Mesendoderm (in vitro differentiated cells): ENCODE data around the gene MTMR2.

ENCODE experiments used
- DNase-seq: peaks from one replicate; pipeline ENCODE4 v3.0.0; 2013
- H2AK5ac ChIP-seq: 2 replicates; pipeline ENCODE4 v1.6.1; 2013; ENCODE audit warnings: low read length, inconsistent platforms
- H2BK120ac ChIP-seq: 2 replicates; pipeline ENCODE4 v1.6.1; 2013; ENCODE audit warnings: low read depth, mild to moderate bottlenecking, low read length, moderate library complexity, mixed read lengths
- H2BK15ac ChIP-seq: replicated peaks from 2 replicates; pipeline ENCODE4 v1.6.1; 2013; ENCODE audit warnings: low read depth, mild to moderate bottlenecking, moderate library complexity
- H2BK5ac ChIP-seq: 2 replicates; pipeline ENCODE4 v1.6.1; 2013; ENCODE audit warnings: low read length, inconsistent platforms
- H3K18ac ChIP-seq: 2 replicates; pipeline ENCODE4 v1.6.1; 2013; ENCODE audit warnings: mild to moderate bottlenecking, low read length, mixed read lengths
- H3K23ac ChIP-seq: one replicate; pipeline ENCODE4 v1.6.1; 2013; ENCODE audit warnings: low read length
- H3K27ac ChIP-seq: 2 replicates; pipeline ENCODE4 v1.5.1; 2013; ENCODE audit warnings: low read depth, mild to moderate bottlenecking, inconsistent platforms, low read length, moderate library complexity
- H3K27me3 ChIP-seq: 2 replicates; pipeline ENCODE4 v1.6.1; 2013; ENCODE audit warnings: low read length, control low read depth, mild to moderate bottlenecking, inconsistent platforms; ENCODE audit not compliant: insufficient read depth, poor library complexity
- H3K36me3 ChIP-seq: 2 replicates; pipeline ENCODE4 v1.6.1; 2013; ENCODE audit warnings: low read length, inconsistent platforms; ENCODE audit not compliant: control insufficient read depth, insufficient read depth
- H3K4ac ChIP-seq: one replicate; pipeline ENCODE4 v1.6.1; 2013; ENCODE audit warnings: low read depth, mild to moderate bottlenecking, low read length, moderate library complexity
- H3K4me1 ChIP-seq: 2 replicates; pipeline ENCODE4 v1.6.1; 2013; ENCODE audit warnings: low read depth, low read length, inconsistent platforms; ENCODE audit not compliant: control insufficient read depth
- H3K4me2 ChIP-seq: 2 replicates; pipeline ENCODE4 v1.6.1; 2013; ENCODE audit warnings: low read length
- H3K4me3 ChIP-seq: 2 replicates; pipeline ENCODE4 v1.5.1; 2013; ENCODE audit warnings: mild to moderate bottlenecking, low read length
- H3K56ac ChIP-seq: one replicate; pipeline ENCODE4 v1.6.1; 2013; ENCODE audit warnings: low read length
- H3K79me1 ChIP-seq: 2 replicates; pipeline ENCODE4 v1.6.1; 2013; ENCODE audit warnings: low read length, inconsistent platforms
- H3K79me2 ChIP-seq: 2 replicates; pipeline ENCODE4 v1.6.1; 2013; ENCODE audit warnings: mild to moderate bottlenecking, low read length; ENCODE audit not compliant: control insufficient read depth, insufficient read depth
- H3K9ac ChIP-seq: 2 replicates; pipeline ENCODE4 v1.6.1; 2013; ENCODE audit warnings: low read length, inconsistent platforms
- H4K5ac ChIP-seq: one replicate; pipeline ENCODE4 v1.6.1; 2013; ENCODE audit warnings: low read length
- H4K8ac ChIP-seq: one replicate; pipeline ENCODE4 v1.6.1; 2013; ENCODE audit warnings: low read depth, mild to moderate bottlenecking, control low read depth, low read length, moderate library complexity
- WGBS: extraction: QIAGEN DNeasy Blood & Tissue Kit; methylation state at CpG from one replicate; pipeline ENCODE4 v1.1.7; 2013; ENCODE audit warnings: low lambda C conversion rate, missing lambda C conversion rate; ENCODE audit not compliant: insufficient coverage; ENCODE audit errors: extremely low coverage; 5-methylcytosine and 5-hydroxymethylcytosine counted together

MTMR2 gene

GRCh38 chr11:95891423-95892170 lies 32.3 kb downstream of the MTMR2 start:
- Histone ChIP-seq H3K18ac (no peak overlapping the region), H3K79me2 (peaks cover 5% of the 10 kb centered on the region), H3K4me2 (no peak overlapping the region), H4K5ac (no peak overlapping the region), H3K27ac (no peak overlapping the region), H3K4me3 (no peak overlapping the region), H3K23ac (no peak overlapping the region), H3K4ac (no peak overlapping the region), H3K27me3 (no peaks in the 10 kb centered on the region), H4K8ac (no peak overlapping the region), H2BK5ac (no peak overlapping the region), H3K9ac (no peak overlapping the region), H3K4me1 (peaks cover 2% of the 10 kb centered on the region), H3K56ac (no peak overlapping the region), H2BK15ac (no peak overlapping the region), H2BK120ac (no peak overlapping the region), H3K36me3 (no peaks in the 10 kb centered on the region), H2AK5ac (no peak overlapping the region), H3K79me1 (peaks cover 6% of the 10 kb centered on the region)
- no peak for DNase-seq
- no CpG with 5 or more reads among the region's 4 CpGs for WGBS

DNA sequence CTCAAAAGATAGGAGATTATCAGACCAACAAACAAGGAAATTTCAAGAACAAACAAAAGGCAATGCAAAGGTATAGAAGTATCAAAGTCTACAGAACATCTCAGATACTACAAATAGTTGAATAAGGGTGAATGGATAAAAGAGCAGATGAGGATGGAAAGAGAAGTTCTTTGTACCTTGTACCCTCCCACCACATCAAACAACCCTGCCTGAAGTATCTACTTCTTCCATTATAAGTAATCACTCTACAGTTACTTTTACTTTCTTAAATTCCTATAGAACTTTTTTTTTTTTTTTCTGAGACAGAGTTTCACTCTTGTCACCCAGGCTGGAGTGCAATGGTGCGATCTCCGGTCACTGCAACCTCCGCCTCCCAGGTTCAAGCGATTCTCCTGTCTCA lies 35.1 kb downstream of the MTMR2 start:
- Histone ChIP-seq H3K27me3 (no peaks in the 10 kb centered on the region), H2AK5ac (no peak overlapping the region), H3K27ac (no peak overlapping the region), H2BK120ac (no peak overlapping the region), H4K5ac (no peak overlapping the region), H2BK5ac (no peak overlapping the region), H3K79me2 (peaks cover 5% of the 10 kb centered on the region), H4K8ac (no peak overlapping the region), H3K79me1 (peaks cover 5% of the 10 kb centered on the region), H3K56ac (no peak overlapping the region), H3K36me3 (no peaks in the 10 kb centered on the region), H3K4me3 (no peak overlapping the region), H3K4me1 (no peaks in the 10 kb centered on the region), H2BK15ac (no peak overlapping the region), H3K18ac (no peak overlapping the region), H3K9ac (no peak overlapping the region), H3K23ac (no peak overlapping the region), H3K4ac (no peak overlapping the region), H3K4me2 (no peak overlapping the region)
- no peak for DNase-seq
- WGBS, result no CpG with 5 or more reads among the region's 4 CpGs

DNA sequence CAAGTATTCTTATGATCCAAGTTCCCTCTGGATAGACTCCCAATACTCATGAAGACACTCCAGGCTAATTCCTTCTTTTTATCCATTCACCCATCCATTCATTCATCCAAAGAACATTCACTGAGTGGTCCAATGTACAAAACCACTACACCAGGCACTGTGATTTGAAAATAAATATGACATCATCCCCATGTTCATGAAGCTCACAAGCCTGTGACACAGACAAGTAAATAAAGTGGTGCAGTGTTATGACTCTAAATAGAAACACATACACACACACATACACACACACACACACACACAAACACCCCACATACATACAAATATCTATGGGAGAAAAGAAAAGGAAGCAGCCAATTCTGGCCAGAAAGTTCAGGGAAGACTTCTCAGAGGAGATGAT lies 35.5 kb downstream of the MTMR2 start:
- H3K27ac ChIP-seq, result no peak overlapping the region
- H3K4me1 ChIP-seq, result no peaks in the 10 kb centered on the region
- H3K79me2 ChIP-seq, result peaks cover 4% of the 10 kb centered on the region
- no peaks in the 10 kb centered on the region for H3K27me3 ChIP-seq
- no peak overlapping the region for H3K56ac ChIP-seq
- H2BK120ac ChIP-seq, result no peak overlapping the region
- H2BK5ac ChIP-seq, result no peak overlapping the region
- H3K23ac ChIP-seq, result no peak overlapping the region
- no peaks in the 10 kb centered on the region for H3K36me3 ChIP-seq
- no peak overlapping the region for H2BK15ac ChIP-seq
- no peak overlapping the region for H3K4ac ChIP-seq
- H3K4me2 ChIP-seq, result no peak overlapping the region
- H3K79me1 ChIP-seq, result peaks cover 5% of the 10 kb centered on the region
- no peak overlapping the region for H4K8ac ChIP-seq
- no peak overlapping the region for H4K5ac ChIP-seq
- no peak overlapping the region for H3K9ac ChIP-seq
- H3K4me3 ChIP-seq, result no peak overlapping the region
- H2AK5ac ChIP-seq, result no peak overlapping the region
- no peak overlapping the region for H3K18ac ChIP-seq
- no peak for DNase-seq

DNA sequence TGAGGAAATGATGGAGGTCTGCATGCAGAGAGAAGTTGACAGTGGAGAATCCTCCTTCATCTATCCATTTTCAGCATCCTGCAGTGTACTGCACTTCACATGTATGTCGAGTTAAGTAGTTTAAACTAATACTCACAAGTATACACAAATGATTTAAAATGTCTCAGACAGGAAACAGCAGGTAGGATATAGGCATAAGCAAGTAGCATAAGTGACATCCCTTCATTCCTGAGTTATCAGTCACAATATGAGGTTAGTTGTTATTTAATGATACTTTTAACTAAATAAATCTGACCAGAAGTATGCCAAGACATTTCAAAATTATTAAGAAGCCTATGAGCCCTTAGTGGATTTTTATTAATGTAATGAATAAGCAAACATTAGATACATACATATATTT lies 37.4 kb downstream of the MTMR2 start:
- H2BK120ac ChIP-seq, result no peak overlapping the region
- H4K8ac ChIP-seq, result no peak overlapping the region
- H3K4me3 ChIP-seq, result no peak overlapping the region
- no peak for DNase-seq
- H3K4ac ChIP-seq, result no peak overlapping the region
- no peak overlapping the region for H3K27ac ChIP-seq
- no peaks in the 10 kb centered on the region for H3K27me3 ChIP-seq
- no peaks in the 10 kb centered on the region for H3K79me2 ChIP-seq
- no peak overlapping the region for H3K9ac ChIP-seq
- no peak overlapping the region for H2AK5ac ChIP-seq
- no peaks in the 10 kb centered on the region for H3K4me1 ChIP-seq
- H3K36me3 ChIP-seq, result no peaks in the 10 kb centered on the region
- no peak overlapping the region for H2BK15ac ChIP-seq
- WGBS, result no CpG with 5 or more reads among the region's 1 CpG
- no peak overlapping the region for H3K4me2 ChIP-seq
- H2BK5ac ChIP-seq, result no peak overlapping the region
- H3K18ac ChIP-seq, result no peak overlapping the region
- peaks cover 1% of the 10 kb centered on the region for H3K79me1 ChIP-seq
- H3K56ac ChIP-seq, result no peak overlapping the region
- no peak overlapping the region for H4K5ac ChIP-seq
- no peak overlapping the region for H3K23ac ChIP-seq

GRCh38 chr11:95884802-95885201 lies 39.1 kb downstream of the MTMR2 start:
- Histone ChIP-seq H3K4me1 (no peaks in the 10 kb centered on the region), H3K4ac (no peak overlapping the region), H3K4me3 (no peak overlapping the region), H3K27ac (no peak overlapping the region), H3K79me2 (no peaks in the 10 kb centered on the region), H2BK15ac (no peak overlapping the region), H2AK5ac (no peak overlapping the region), H3K23ac (no peak overlapping the region), H4K8ac (no peak overlapping the region), H3K4me2 (no peak overlapping the region), H4K5ac (no peak overlapping the region), H3K79me1 (peaks cover 1% of the 10 kb centered on the region), H3K56ac (no peak overlapping the region), H3K9ac (no peak overlapping the region), H3K27me3 (no peaks in the 10 kb centered on the region), H2BK5ac (no peak overlapping the region), H3K36me3 (no peaks in the 10 kb centered on the region), H2BK120ac (no peak overlapping the region), H3K18ac (no peak overlapping the region)
- no CpG with 5 or more reads among the region's 2 CpGs for WGBS
- DNase-seq, result no peak

GRCh38 chr11:95884376-95884775 lies 39.5 kb downstream of the MTMR2 start:
- Histone ChIP-seq H3K79me2 (no peaks in the 10 kb centered on the region), H2BK5ac (no peak overlapping the region), H3K36me3 (no peaks in the 10 kb centered on the region), H3K9ac (no peak overlapping the region), H4K8ac (no peak overlapping the region), H3K56ac (no peak overlapping the region), H3K4me2 (no peak overlapping the region), H3K27me3 (no peaks in the 10 kb centered on the region), H3K23ac (no peak overlapping the region), H3K27ac (no peak overlapping the region), H3K4ac (no peak overlapping the region), H2BK120ac (no peak overlapping the region), H4K5ac (no peak overlapping the region), H2AK5ac (no peak overlapping the region), H3K18ac (no peak overlapping the region), H3K79me1 (peaks cover 1% of the 10 kb centered on the region), H2BK15ac (no peak overlapping the region), H3K4me1 (no peaks in the 10 kb centered on the region), H3K4me3 (no peak overlapping the region)
- no peak for DNase-seq
- WGBS, result no CpG with 5 or more reads among the region's 1 CpG
